ENCODE measurements around the gene ARL13B.

GRCh38 chr3:94046533-94046932 lies 66.6 kb downstream of the ARL13B start:
- no peak for TF ChIP-seq TARDBP (IDR thresholded peaks at IDR 0.05)
- TF ChIP-seq CTBP1 (IDR thresholded peaks at IDR 0.05; ENCODE audit: borderline replicate concordance): no peak
- TF ChIP-seq FOXK2 (IDR thresholded peaks at IDR 0.05): no peak
- no peak for TF ChIP-seq SP1 (IDR thresholded peaks at IDR 0.05)
- no peak for TF ChIP-seq FOXA1 (IDR thresholded peaks at IDR 0.05)

Data from HEK293T (cell line).